ENCODE results near the gene PRMT2.
"Not testable (repeated sequence)": the region's sequence is repeated elsewhere in the genome, so short reads cannot be mapped to it uniquely, and the experiment has no call there.

PRMT2 gene

GRCh38 chr21:46618738-46619379 is 16.6 kb upstream of the PRMT2 start:
- no peak for DNase-seq

GRCh38 chr21:46619846-46620245 is 15.6 kb upstream of the PRMT2 start:
- DNase-seq: no peak

- no peak for DNase-seq
These were observed 14.6 kb upstream of the PRMT2 start for GRCh38 chr21:46620846-46621245.

GRCh38 chr21:46621457-46622182 is 13.9 kb upstream of the PRMT2 start:
- no peak for DNase-seq

- peak; percentile 46 for DNase-seq
These were observed 13.2 kb upstream of the PRMT2 start for GRCh38 chr21:46622226-46622625.

GRCh38 chr21:46624050-46624449 is 11.4 kb upstream of the PRMT2 start:
- DNase-seq: no peak

GRCh38 chr21:46625759-46626158 is 9.7 kb upstream of the PRMT2 start:
- no peak for DNase-seq

- DNase-seq: no peak
These were observed 8.9 kb upstream of the PRMT2 start for GRCh38 chr21:46626536-46626935.

- no peak for DNase-seq
These were observed 8.4 kb upstream of the PRMT2 start for GRCh38 chr21:46626975-46627501.

GRCh38 chr21:46627726-46628125 is 7.7 kb upstream of the PRMT2 start:
- DNase-seq: no peak

GRCh38 chr21:46628868-46629267 is 6.6 kb upstream of the PRMT2 start:
- DNase-seq: no peak

- not testable (repeated sequence) for DNase-seq
These were observed 4.6 kb upstream of the PRMT2 start for GRCh38 chr21:46630915-46631314.

- no peak for DNase-seq
These were observed 1.9 kb upstream of the PRMT2 start for GRCh38 chr21:46633566-46633965.

- DNase-seq: no peak
These were observed 1.0 kb upstream of the PRMT2 start for GRCh38 chr21:46634427-46634826.

GRCh38 chr21:46634966-46635323 is 529 bp upstream of the PRMT2 start:
- no peak for DNase-seq

- DNase-seq: no peak
These were observed 673 bp downstream of the PRMT2 start for GRCh38 chr21:46636181-46636512.

- DNase-seq: no peak
These were observed 1.2 kb downstream of the PRMT2 start for GRCh38 chr21:46636550-46637285.

GRCh38 chr21:46637952-46638746 is 2.7 kb downstream of the PRMT2 start:
- DNase-seq: no peak

GRCh38 chr21:46639489-46640386 is 4.3 kb downstream of the PRMT2 start:
- DNase-seq: no peak

GRCh38 chr21:46641656-46642055 is 6.2 kb downstream of the PRMT2 start:
- no peak for DNase-seq

GRCh38 chr21:46643379-46644177 is 8.1 kb downstream of the PRMT2 start:
- DNase-seq: no peak

Measured in activated T-cell treated with anti-CD3 and anti-CD28 coated beads, Interleukin-2, amount 50 U/mL, for 1 hour (primary cell).